GM21786 (cell line): ENCODE results near the gene TACC2.
"Not testable (repeated sequence)": the region's sequence is repeated elsewhere in the genome, so short reads cannot be mapped to it uniquely, and the experiment has no call there.

ENCODE experiments used
- ATAC-seq: cut with Tn5 transposase; IDR thresholded peaks from one replicate; pipeline ENCODE4 v1.9.1; 2021; ENCODE audit not compliant: unreplicated experiment

Gene TACC2

DNA sequence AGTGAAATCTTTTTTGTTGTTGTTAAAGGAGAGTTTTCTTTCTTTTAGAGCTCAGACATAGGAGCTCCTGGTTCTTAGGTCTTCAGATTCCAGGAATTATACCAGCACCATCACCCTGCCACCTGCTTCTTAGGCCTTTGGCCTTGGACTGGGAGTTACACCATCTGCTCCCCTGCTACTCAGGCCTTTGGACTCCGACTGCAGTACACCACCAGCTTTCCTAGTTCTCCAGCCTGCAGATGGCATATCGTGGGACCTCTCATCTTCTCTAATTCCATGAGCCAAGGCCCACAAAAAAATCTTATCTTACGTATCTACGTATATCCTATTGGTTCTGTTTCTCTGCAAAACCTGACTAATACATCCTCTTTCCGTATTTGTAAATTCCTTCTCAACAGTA is 5.1 kb upstream of the TACC2 start:
- no peak for ATAC-seq

DNA sequence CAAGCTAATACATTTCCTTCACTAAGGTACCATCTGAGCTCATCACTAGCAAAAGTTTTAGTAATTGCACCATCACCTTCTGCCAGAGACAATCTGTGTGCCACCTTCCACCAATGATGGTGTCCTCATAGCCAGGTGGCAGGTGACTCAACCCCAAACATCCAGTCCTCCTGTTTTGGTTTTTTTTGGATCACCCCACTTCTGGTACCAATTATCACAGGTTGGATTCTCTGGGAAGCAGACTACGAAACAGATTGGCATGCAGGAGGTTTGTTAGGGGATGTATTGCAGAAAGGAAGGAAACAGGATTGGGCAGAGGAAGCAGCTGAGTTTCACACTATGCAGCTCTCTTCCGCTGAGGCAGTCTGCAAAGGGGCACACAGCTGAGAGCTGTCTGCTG is 4.5 kb upstream of the TACC2 start:
- no peak for ATAC-seq

DNA sequence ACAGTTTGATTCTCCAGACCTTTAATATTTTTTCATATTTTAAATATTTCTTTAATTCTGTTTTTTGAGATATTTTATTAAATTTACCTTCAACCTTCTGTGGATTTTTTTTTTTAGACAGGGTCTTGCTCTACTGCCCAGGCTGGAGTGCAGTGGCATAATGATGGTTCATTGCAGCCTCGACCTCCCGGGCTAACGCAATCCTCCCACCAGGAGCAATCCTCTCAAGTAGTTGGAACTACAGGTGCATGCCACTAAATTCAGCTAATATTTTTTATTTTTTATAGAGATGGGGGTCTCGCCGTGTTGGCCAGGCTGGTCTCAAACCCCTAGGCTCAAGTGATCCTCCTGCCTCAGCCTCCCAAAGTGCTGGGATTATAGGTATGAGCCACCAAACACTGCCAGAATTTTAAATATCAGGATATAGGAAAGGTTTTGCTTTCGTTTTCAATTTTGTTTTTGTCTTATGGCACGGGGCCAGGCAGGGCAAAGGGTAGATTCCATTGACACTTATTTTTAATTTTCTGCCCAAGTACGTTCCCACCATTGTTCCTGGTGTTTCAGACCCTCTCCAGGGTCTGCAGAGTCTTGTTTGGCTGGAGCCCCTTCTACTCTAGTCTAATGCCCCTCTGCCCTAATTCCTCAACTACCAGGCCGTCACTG is 1.2 kb downstream of the TACC2 start:
- ATAC-seq, result no peak

DNA sequence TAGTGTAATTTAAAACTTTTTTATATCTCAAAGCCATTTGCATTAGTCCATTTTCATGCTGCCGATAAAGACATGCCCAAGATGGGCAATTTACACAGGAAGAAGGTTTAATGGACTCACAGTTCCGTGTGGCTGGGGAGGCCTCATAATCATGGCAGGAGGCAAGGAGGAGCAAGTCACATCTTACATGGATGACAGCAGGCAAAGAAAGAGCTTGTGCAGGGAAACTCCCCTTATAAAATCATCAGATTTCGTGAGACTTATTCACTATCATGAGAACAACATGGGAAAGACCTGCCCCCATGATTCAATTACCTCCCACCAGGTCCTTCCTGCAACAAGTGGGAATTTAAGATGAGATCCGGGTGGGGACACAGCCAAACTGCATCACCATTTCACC is 2.8 kb downstream of the TACC2 start:
- ATAC-seq, result not testable (repeated sequence)

DNA sequence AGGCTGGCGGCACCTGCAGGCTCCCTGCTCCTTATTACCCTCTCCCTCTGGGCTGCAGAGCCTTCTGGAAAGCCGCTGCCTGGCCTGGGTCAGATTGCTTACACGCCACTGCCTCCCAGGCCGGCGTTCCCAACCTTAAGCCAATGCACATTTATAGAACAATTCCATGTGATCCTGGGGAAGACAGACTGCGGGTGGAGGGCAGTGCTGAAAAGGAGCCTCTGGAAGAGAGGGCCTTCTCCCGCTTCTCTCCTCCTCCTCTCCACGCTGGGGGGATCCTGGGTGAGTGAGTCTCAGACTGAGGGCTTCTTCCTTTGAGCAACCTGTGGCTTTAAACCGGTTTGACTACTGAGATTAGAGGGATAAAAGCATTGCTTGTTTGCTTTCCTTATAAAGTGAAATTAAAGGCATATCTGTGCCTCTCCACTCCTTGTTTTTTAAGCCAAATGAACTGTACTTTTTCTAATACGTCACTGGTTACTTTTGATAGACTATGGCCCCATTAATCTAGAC is 5.5 kb downstream of the TACC2 start:
- ATAC-seq, result no peak

DNA sequence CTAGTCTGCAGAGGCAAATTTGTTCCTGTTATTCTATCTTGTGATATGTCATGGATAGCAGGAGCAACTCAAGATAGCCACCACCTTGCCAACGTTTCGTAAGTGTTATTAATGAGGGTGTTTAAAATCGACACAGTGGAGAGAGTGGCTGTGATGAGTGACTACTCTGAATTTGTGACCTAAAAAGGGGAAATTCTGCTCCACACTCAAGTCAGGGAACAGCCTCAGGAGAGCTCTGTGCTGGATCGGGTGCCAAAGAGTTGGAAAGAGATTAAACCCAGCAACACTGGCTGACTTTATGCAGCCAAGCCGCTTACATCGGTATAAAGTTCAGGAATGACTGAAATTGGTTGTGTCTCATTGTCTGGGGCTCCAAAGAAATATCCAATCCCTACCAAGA is 9.5 kb downstream of the TACC2 start:
- no peak for ATAC-seq

DNA sequence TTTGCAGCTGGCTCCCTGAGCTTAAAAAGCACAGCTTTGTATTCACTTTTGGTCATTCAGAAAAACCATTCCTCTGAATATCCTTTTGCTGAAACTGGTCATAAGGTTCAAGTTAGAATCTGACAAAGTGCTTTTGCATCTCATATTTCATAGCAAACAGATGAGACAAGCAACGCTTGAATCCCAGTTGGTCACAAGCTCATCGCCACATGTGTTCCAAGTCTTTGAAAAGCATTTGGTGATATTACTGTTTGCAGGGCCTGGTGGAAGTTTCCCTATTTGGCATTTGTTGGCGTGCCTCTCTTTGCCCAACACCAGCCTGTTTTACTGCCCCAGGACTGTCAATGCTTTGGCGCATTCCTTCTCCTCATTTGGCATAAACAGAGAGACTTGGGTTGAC is 10.3 kb downstream of the TACC2 start:
- ATAC-seq, result no peak

DNA sequence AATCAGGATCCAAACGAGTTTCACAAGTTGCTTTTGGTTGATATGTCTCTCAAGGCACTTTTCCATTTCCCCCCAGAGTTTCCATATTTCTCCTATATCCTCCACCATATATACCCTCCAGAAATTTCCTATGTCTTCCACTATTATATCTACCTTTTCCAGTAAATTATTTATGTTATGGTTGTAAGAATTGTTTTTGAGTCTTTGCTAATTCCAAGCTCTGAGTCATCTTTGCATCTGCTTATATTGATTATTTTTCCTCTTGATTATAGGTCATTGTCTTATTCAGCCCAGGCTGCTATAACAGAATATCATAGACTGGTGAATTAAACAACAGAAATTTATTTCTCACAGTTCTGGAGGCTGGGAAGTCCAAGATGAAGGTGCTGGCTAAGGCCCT is 12.7 kb downstream of the TACC2 start:
- no peak for ATAC-seq

DNA sequence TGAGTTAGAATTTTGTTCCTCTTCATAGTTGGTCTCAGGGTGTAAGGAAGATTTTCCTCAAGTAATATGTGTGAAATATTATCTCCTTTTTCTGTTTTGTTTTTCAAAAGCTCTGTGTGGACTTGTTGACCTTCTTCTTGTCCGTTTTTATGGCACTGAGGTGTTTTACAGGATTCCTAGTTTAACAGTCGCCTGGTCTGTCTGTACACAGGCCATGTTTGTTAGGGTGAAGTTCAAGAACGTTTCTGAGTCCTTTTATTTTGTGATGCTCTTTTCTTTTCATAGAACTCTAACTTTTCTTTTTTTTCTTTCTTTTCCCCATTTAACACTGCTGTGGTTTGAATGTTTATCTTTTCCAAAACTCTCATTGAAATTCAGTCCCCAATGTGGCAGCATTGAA is 18.5 kb downstream of the TACC2 start:
- no peak for ATAC-seq

DNA sequence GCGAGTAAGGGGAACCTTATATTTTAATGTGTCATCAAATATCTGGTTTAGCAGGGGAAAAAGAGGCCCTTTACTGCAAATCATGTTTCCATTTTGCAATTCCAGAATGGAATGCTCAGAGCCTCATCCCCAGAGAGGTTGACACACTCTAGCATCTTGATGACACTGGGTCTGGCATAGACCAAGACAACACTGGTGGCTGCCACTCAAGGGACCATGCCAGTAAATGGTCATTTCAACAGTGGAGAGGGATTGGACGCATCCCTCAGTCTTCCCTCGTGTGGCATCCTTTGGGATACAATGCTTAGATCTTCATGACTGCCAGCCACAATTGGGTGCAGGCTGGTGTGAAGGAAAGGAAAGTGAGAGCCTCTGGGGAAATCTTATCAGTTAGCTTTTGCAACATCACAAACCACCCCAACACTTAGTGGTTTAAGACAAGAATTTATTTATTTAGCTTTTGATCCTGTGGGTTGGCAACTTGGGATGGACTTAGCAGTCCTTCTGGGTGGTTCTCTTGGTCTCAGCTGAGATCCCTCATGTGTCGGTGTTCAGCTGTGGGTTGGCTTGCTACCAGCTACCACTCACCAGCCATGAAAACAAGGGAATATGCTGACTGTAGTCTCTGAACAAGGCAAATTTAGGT is 21.6 kb downstream of the TACC2 start:
- no peak for ATAC-seq

DNA sequence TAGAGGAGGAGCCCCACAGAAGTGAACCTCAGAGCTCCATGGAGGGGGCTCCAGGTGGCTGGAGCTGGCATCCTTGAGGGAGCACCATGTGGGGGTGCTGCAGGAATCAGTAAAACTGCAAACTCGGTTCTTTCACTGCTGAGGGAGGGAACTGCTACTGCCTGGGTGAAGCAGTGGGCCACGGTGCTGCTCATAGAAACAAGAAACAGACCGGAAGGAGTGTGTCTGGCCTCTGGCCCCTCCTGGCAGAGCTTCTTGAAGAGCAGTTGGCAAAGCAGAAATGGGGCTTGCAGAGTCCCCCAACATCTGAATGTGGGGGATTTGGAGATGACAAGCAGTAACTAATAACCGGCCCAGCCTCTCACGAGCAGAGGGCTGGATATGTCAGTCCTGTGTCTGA is 23.8 kb downstream of the TACC2 start:
- no peak for ATAC-seq

DNA sequence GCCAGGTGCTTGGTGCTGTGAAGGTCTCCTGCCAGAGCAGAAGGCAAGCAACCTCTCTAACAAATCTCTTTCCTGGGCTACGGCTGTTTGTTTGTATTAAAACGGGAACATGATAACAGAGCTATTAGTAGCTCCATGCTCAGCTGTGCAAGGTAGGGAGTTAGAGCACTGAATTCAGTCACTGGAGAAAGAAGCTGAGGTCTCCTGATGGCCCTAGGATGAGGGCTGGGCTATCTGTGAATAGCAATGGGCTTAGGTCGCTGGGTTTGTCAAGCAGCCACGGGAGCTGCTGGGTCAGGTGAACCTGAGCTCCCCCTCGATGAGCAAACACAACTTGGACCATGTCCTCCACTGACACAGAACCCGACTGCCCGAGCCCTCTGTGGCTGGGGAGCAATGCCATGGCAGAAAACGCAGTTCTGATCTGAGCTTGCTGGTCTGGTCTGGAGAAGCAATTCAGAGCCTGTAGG is 24.4 kb downstream of the TACC2 start:
- no peak for ATAC-seq

DNA sequence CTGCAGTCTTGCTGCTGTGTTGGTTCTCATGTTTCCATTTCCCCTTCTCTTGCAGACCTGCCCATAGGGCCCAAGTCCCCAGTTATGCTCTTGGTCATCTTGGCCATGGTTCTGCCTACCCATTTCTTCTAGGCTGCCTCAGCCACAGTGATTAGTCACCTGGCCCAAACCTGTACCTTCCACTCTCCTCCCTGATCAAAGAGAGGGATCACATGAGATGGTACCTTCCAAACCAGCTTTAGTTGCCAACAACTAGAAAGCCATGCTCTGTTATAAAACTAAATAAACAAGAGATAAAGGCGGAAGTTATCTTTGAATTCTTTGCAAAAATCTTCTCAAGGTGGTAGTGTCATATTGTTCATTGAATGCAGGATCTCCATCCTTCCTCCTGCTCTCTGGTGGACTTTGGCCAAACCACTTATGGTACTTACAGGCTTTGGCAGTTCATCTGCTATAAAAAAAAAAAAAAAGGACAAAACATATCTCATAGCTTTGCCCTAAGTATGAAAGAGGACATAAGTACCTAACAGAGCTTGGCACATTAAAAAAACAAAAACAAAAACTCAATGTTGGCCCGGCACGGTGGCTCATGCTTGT is 25.8 kb downstream of the TACC2 start:
- no peak for ATAC-seq

DNA sequence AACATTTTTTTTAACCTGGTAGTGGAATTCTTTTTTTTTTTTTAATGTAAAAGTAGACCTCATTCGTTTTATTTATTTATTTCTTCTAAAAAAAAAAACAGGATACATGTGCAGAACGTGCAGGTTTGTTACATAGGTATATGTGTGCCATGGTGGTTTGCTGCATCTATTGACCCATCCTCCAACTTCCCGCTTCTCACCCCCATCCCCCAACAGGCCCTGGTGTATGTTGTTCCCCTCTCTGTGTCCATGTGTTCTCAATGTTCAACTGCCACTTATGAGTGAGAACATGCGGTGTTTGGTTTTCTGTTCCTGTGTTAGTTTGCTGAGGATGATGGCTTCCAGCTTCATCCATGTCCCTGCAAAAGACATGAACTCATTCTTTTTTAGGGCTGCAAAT is 29.0 kb downstream of the TACC2 start:
- ATAC-seq, result not testable (repeated sequence)

DNA sequence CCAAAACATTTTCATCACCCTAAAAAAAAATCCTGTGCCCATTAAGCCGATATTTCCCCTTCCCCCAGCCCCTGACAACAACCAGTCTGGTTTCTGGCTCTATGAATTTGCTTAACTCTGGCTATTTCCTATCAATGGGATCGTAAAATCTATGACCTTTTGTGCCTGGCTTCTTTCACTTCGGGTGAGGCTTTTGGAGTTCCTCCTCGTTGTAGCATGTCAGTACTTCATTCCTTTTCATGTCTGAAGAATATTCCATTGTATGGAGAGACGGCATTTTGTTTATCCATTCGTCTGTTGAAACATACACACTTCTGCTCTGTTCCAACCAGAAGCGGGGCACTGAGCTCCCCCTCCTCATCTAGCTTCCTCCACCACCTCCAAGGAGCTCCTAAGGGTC is 29.5 kb downstream of the TACC2 start:
- ATAC-seq, result no peak

DNA sequence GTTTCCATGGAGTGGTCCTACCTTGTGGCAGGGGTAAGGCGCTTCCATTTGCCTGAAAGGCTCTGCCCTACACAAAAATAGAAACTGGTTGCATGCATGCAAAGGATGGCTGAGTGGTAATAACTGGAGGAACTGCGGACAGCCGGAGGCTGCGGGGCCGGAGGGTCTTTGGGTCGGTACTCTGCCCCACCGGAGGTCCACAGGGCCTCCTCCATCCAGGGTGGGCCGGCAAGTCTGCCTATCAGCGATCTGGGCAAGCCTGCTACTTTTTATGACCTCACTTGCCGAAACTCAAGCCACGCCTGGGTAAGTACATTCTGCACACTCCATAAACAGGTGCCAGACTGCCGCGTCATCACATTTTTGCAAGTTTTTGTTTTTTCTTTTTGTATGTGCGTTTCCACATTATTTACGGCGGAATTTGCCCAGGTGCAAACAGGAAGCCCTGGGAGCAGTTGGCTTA is 30.0 kb downstream of the TACC2 start:
- ATAC-seq, result no peak

DNA sequence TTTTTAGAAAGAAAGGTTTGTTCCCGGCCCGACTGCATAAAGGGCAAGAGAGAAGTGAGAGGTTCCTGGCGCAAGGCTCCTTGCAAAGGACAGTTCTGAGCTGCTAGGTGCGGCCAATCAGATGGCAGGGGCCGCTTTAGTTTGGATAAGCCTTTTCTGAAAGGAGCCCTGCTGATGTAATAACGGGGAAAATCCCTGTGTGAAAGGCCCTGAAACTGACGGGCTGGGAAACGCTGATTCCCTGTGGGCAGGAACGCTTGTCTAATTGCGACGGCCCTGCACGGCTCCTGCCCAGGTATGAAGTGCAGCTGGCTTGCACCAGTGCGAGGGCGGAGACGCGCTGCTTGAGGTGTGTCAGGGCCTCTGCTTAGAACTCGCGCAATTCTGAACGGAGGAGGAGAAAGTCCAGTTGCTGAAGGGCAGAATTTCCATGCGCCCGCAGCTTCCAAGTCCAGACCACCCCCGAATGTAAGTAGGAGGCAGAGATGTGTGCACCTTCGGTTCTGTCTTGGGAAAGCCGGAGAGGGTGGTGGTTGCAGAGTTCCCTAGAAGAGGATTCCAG is 30.5 kb downstream of the TACC2 start:
- no peak for ATAC-seq

DNA sequence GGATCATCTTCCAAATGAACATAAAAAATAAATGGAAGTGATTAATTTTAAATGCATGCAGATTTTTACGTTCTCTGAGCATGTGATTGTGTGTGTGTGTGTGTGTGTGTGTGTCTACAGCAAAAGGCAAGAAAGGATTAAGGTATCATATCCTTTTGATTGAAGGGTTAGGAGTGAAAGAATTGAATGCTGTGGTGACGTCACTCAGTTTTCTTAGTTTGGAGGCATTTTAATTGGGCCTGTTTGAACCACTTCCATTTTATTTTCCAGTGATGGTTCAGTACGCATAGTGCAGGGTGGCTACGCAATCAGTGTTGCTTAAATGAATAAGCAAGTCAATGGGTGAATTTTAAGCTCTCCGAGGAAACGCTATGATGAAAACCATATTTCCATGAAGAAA is 31.3 kb downstream of the TACC2 start:
- ATAC-seq, result no peak

DNA sequence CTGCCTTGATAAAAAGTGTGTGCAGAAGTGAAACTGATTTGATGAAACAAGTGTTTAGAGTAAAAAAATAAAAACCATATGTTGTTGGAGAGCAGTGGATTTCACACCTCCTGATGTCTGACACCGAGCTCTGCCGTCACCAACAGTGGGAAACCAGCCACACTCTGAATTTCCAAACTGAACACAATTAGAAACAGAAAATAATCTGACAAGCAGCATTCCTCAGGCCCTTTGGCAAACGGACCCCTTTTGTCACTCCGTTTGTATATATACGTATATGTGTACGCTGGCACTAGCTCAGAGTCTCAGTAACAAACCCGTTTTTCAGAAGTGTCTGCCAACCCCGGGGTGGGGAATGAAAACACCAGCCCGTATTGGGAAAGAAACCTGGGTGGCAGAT is 32.4 kb downstream of the TACC2 start:
- ATAC-seq, result no peak

DNA sequence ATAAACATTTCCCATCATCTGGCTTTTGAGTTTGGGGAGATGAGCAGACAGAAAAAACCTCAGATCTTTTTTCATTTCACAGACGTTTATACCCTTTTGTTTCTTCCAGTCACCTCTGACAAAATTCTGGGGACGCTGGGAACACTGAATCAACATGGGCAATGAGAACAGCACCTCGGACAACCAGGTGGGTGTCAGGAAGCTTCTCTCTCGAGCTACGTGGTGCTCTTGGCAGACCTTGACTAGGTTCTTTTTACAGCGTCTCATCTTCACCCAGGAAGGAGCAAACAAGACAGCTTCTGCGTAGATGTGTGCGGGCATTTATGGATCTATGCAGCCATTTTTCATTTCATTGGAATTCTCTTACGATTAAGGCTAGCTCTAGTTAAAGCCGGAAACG is 32.9 kb downstream of the TACC2 start:
- ATAC-seq, result no peak

DNA sequence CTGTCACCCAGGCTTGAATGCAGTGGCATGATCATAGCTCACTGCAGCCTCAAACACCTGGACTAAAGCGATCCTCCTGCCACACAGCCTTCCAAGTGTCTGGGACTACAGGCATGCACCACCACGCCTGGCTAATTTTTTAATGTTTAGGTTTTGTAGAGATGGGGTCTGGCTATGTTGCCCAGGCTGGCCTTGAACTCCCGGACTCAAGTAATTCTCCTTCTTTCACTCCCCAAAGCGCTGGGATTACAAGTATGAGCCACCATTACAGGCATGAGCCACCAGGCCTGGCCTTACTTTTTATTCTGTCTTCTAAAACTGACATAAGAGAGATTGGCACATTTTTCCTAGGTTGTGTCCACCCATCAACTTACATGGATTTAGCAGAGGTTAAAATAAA is 33.3 kb downstream of the TACC2 start:
- no peak for ATAC-seq

DNA sequence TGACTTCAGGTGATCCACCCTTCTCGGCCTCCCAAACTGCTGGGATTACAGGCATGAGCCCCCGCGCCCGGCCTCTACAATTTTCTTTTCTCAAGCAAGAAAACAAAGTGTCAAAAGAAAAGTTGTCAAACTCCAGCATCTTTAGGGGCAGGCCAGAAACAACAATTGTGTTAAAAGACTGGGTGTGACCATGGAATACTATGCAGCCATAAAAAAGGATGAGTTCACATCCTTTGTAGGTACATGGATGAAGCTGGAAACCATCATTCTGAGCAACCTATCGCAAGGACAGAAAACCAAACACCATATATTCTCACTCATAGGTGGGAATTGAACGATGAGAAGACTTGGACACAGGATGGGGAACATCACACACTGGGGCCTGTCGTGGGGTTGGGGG is 34.3 kb downstream of the TACC2 start:
- ATAC-seq, result not testable (repeated sequence)
